Stimulated activated CD8-positive, alpha-beta memory T cell treated with anti-CD3 and anti-CD28 coated beads, Interleukin-12 subunit alpha, Interleukin-12 subunit beta, amount 100 ng/mL, for 24 hours (primary cell): ENCODE results near the gene KCTD12.
"Not testable (repeated sequence)": the region's sequence is repeated elsewhere in the genome, so short reads cannot be mapped to it uniquely, and the experiment has no call there.

Experiments
- DNase-seq: peaks from one replicate; pipeline ENCODE4 v3.0.0-alpha.2; 2020; ENCODE audit errors: extremely low read depth

Gene KCTD12

DNA sequence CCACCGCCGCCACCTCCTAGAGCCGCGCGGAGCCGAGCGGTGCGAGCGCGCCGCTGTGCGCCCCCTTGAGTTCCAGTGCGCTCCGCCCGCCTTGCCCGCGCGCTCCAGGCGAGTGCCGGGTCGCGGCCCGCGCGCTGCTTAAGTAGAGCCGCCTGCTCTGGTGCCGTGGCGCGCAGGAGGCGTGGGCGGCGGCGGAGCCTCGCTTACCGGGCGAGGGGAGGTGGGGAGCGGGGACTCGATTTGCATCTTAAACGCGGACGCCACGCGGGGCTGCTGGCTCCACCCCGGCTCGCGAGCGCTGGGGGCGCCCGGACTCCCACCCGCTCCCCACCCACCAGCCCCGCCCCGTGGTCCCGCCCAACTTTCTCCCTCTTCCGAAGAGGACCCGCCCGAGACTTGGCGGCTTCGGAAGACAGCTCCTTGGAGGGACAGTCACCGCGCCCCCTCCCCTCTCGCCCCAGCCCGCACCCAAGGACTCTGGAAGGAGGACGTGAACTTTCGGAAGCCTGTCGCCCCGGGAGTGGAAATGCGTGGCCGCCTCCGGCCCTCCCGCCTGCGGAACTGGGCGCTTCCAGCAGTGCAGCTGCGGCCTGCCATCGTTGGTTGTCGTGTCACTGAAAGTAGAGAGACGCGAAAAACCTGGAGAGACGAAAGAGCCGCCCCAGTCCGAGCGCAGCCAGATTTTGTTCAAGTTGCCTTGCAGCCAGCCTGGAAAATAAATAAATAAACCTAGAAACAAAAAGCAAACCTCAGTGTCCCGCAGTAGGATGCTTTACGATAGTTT, at the start of gene KCTD12:
Gene KCTD12, minus strand, starts transcription at position 114 of the 784 bp plus-strand sequence. CDS start 257 bp downstream, outside the sequence.
- DNase-seq, result peak; percentile 43

DNA sequence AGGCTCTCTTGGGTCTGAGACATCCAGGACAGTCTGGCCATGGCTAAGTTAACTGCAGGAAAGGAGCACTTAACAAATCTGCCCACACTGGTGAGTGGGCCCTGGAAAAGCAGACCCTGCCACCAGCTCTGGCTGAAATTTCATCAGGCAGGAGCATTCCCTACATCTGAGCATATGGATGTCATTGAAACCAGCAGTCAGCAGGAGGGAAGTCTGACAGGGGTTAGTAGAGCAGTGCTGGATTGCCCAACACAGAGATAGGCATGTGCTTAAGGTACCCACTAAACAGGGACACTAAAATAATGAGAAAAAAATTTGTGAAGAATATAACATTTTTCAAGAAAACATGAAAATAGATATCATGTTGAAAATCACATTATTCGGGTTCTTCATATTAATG, 48.5 kb upstream of the KCTD12 start:
- DNase-seq, result no peak

DNA sequence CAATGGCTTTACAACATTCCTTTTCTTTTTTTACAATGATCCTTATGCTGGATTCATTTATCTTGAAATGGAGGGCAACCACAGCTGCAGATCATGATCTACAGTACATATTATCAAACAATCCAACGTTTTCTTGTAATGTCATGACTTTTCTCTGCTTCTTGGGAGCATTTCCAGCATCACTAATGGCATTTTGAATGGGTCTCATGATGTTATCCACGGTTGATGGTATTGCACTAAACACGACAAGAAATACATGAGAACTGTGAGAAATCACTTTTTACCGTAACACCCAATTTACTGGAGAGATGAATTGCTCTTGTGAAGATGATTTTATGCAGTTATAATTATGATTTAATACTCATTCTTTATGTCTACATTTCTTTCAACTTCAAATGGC, 45.9 kb upstream of the KCTD12 start:
- no peak for DNase-seq

DNA sequence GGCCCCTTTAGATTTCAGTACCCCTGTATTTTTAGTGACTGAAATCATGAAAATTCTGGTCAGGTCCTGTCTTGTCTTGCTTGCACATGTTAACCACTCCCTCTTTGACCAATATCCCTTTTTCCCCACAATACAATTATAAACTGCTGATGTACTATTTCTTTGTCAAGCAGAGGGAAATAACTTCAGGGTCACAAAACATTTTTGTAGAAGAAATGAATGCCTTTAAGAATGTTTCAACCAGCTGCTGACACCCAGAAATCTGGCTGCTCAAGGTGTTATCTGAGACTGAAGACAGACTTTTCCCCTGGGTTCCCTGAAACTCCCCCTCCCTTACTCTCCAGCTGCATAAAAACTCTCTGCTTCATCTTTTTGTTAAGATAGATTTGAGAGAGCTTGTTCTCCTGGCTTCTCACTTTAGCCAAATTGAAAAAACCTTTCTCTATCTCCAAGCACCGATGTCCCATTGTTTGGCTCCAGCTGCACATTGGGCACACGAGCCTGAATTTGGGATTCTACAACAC, 43.7 kb upstream of the KCTD12 start:
- DNase-seq, result no peak

DNA sequence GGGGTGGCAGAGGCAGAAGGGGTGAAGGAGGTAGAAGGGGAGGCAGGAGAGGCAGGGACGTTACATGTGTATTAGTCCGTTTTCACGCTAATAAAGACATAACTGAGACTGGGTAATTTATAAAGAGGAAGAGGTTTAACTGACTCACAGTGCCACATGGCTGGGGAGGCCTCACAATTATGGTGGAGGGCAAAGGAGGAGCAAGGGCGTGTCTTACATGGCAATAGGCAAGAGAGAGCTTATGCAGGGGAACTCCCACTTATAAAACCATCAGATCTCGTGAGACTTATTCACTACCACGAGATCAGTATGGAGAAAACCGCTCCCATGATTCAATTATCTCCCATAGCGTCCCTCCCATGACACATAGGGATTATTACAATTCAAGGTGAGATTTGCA, 43.1 kb upstream of the KCTD12 start:
- DNase-seq, result no peak

DNA sequence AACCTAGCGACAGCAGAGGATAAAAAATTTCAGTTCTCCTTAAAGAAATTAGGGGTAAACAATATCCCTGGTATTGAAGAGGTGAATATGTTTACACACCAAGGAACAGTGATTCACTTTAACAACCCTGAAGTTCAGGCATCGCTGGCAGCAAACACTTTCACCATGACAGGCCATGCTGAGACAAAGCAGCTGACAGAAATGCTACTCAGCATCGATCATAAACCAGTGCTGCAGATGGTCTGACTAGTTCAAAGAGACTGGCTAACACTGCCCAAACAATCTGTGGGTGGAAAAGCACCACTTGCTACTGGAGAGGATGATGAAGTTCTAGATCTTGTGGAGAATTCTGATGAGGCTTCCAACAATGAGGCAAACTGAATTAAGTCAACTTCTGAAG, 42.3 kb upstream of the KCTD12 start:
- DNase-seq, result no peak

DNA sequence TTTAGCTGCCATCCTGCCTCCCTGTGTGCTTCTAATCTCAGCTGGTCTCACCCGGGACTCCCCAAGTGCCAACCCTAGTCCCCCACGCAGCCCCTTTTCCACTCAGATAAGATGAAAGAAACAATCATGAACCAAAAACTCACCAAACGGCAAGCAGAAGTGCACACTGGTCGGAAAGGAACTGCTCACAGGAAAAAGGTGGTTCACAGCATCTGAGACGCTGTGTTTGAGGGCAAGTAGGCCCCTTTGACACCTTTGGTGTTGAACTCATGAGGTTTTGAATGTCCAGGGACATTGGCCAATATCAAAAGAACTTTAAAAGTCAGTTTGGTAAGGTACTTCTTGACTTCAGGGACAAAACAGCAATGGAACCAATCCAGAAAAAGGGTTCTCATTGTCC, 41.8 kb upstream of the KCTD12 start:
- DNase-seq, result no peak

DNA sequence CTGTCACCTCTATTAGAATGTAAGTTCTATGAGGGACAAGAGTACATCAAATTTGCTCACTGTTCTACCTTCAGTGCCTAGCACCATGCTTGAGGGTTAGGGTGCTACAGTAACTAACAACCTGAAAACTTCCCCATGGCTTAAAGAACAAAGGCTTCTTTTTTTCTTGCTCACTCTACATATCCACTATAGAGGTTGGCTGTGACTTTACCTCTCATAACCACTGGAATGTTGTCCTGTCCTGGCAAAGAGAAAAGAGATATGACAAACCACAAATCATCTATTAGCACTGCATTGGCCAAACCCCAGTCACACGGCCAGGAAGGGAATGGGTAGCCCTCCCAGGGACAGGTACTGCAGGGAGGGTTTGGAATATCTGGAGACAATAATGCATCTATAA, 38.9 kb upstream of the KCTD12 start:
- no peak for DNase-seq

DNA sequence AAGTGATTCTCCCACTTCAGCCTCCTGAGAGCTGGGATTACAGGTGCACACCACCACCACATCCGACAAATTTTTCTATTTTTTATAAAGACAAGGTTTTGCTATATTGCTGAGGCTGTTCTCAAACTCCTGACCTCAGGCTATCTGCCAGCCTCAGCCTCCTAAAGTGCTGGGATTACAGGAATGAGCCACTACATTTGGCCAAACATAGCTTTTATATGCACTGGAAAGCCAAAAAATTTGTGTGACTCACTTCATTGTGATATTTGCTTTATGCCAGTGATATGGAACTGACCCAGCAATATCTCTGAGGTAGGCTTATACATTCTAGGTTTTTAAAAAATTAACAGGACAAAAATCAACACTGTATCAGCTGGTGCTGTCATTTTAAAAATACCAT, 35.3 kb upstream of the KCTD12 start:
- DNase-seq, result no peak

DNA sequence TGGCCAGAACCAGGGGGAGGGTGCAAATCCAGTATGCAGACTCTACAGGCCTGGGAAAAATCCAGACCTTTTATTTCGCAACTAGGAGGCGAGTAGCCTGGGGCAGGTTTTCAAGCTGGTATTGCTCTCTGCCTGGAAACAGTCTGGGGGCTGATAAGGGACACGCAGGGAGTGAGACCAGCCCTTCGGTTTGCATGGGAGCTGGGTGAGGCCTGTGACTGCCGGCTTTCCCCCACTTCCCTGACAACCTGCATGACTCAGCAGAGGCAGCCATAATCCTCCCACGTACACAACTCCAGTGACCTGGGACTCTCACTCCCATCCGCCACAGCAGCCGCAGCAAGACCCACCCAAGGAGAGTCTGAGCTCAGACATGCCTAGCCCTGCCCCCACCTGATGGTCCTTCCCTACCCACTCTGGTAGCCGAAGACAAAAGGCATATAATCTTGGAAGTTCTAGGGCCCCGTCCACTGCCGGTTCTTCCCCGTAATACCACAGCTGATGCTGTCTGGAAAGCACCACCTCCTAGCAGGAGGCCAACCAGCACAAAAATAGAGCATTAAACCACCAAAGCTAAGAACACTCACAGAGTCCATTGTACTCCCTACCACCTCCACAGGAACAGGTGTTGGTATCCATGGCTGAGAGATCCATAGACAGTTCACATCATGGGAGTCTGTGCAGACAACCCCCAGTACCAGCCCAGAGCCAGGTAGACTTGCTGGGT, 31.7 kb upstream of the KCTD12 start:
- not testable (repeated sequence) for DNase-seq

DNA sequence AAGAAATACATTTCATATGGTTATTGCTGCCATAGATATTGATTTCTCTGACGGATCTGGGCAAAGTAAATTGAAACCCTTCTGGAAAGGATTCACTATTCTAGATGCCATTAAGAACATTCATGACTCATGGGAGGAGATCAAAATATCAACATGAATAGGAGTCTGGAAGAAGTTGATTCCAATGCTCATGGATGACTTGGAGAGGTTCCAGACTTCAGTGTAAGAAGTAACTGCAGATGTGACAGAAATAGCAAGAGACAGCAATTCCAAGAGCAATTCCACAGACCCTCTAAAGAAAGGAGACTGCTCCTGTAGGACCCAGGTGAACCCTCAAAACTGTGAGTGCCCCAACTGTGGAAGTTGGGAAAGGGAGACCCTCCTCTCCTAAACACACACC, 30.9 kb upstream of the KCTD12 start:
- no peak for DNase-seq

DNA sequence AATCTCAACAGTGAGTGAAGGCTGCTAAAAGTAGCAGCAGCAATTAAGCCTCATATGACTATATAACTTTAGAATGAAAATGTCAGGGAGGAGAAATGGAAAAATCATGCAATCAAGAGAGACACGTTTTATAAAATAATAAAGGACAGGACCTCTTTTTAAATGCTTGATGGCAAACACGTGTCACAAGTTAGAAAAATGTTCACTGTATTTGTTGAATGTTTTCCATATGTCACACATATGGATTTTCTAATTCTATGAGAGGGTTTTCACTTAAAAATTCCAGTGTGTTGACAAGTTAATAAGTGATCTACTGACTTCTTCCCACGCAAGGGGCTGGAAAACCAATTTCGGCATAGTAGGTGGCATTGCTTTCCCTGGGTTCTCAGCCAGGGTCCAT, 27.7 kb upstream of the KCTD12 start:
- DNase-seq, result no peak

DNA sequence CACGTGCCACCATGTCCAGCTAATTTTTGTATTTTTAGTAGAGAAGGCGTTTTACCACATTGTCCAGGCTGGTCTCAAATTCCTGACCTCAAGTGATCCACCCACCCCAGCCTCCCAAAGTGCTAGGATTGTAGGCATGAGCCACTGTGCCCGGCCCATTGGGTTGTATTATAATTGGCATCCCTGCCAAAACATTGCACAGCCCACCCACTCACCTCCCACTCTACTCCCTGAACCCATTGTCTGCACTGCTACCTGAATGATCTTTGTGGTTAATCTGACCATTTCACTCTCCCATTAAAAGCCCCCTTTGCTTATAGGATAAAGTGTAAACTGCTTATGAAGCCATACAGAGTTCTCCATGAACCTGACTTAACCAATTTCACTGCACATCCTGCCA, 26.3 kb upstream of the KCTD12 start:
- DNase-seq, result no peak

DNA sequence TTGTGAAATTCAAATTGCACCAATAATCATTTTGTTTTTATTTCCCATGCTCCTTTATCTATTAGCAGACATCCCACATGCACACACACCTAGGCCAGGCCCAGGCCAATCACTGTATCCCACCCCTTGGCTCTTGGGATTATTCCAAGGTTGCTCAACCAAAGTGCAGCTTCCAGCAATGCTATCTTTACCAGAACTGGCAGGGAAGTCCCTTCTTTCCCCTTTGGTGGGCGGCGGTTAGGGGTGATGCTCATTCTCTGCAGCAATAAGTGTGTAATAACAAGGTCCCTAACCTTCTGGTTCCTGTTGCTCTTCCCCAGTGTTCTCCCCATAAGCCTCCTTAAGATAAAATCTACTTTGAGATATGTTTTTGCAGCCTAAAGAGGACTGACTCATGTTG, 18.3 kb upstream of the KCTD12 start:
- DNase-seq, result no peak

DNA sequence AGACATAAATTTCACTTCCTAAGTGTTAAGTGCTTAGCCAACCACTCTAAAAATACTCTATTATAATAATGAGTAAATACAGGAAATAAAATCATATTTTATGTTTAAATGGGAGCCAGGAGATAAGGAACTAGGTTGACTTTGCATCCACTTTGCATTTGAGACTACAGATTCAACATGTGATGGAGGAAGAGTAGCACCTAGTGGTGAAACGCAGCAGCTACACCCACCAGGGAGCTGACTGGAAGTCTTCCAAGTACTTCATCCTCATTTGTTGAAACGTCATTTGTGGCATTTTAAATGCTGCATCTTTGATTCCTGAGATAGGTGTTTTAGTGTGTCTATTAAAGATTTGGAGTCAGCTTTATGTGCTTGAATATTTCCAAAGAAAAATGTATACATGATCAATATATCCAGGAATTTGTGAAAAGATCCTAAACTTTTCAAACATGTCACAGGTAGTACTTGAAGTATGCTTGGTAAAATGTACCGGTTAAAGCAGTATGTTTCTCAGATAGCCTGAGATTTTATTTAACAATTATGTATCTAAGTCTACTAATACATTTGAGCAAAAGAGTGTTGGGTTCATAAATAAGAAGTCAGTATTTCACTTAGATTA, 17.4 kb upstream of the KCTD12 start:
- DNase-seq, result peak; percentile 24

DNA sequence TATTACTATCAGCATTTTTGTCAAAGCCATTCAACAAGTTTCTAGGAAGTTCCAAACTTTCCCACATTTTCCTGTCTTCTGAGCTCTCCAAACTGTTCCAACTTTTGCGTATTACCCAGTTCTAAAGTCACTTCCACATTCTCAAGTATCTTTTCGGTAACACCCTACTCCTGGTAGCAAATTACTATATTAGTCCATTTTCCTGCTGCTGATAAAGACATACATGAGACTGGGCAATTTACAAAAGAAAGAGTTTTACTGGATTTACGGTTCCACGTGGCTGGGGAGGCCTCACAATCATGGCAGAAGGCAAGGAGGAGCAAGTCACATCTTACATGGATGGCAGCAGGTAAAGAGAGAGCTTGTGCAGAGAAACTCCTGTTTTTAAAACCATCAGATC, 12.9 kb upstream of the KCTD12 start:
- DNase-seq, result not testable (repeated sequence)

DNA sequence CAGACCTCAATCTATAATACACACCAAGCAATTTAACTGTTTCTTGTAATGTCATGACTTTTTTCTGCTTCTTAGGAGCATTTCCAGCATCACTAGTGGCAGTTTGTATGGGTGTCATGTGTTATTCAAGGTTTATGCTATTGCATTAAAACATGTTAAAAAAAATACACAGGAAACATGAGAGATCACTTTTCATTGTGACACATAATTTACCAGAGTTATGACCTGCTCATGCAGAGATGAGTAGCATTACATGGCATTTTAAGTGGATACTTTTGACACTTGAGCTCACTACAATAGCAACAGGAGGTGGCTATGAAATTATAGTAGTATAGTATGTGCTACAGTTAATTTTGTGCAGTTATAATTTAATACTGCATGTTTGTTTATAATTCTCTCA, 11.0 kb upstream of the KCTD12 start:
- DNase-seq, result not testable (repeated sequence)

DNA sequence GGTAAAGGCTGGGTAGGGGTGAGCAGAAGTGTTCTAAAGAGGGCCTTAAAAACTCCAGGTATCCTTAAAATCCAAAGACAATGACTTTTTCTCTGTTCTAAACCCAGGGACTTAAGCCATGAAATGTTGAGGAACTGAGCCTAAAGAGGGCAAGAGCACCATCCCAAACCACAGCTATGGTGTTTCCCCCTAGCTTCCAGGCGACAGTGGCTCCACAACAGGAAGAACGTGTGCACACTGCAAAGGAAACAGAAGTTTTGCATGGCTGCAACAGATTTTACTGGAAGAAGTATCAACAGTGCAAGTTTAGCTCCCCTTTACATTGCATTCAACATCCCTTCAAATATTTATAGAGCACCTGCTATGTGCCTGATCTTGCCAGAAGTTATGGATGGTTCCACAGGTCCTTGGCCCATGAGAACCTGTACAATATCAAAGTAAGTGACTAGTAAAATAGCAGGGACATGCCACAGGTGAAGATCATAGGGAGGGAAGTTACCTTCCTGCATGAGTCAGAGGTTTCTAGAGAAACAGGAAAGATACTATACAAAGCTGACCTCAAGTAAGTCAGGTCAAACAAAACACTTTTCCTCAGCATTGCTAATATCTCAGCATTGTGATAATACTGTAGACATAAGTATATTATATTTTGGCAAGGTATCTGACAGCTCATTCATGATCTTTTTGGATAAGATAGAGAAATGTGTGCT, 8.4 kb upstream of the KCTD12 start:
- DNase-seq, result no peak

DNA sequence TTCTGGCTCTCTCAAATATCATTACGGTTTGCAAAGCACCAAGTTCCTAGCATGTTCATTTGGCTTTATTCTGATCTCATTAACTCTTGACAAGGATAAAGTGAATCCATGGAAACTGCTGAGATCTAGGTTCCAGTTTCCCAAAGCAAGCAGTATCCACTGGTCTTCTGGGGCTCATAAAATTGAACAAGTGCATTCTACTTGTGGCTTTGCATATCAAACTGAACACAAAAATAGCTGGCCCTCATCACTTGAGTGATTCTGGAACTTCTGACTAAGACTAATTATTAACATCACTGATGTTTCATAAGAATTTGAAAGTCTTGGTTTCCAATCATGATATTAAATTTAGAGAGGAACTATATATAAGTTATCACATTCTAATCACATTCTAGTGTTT, 6.3 kb upstream of the KCTD12 start:
- DNase-seq, result no peak

DNA sequence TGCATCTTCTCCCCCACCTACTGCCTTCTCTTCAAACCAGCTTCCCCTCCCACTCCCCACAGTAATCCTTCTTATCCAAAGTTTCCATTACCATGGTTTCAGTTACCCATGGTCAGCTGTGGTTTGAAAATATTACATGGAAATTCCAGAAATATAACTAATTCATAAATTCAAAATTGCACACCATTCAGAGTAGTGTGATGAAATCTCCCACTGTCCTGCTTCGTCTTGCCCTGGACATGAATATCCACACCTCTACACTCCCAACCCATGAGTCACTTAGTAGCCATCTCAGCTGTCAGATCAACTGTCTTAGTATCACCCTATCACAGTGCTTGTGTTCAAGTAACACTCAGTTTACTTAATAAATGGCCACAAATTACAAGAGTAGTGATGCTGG, 3.8 kb upstream of the KCTD12 start:
- DNase-seq, result no peak

DNA sequence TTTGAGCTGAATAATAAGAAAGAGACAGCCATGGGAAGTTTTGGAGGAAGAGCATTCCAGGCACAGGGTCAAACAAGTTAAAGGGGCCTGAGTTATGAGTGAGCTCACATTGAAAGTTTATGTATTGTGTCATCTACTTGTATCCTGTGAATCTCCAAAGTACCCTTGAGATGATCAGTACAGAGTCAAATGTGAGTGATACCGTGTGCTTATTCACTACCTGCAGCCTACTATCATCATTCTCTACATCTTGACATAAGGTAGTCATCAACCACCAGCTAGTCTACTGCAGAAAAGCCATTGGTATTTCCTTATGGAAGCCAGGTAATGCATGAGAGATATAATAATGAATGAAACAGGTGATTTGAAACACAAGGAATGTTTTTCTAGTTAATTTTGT, 3.0 kb upstream of the KCTD12 start:
- DNase-seq, result no peak

DNA sequence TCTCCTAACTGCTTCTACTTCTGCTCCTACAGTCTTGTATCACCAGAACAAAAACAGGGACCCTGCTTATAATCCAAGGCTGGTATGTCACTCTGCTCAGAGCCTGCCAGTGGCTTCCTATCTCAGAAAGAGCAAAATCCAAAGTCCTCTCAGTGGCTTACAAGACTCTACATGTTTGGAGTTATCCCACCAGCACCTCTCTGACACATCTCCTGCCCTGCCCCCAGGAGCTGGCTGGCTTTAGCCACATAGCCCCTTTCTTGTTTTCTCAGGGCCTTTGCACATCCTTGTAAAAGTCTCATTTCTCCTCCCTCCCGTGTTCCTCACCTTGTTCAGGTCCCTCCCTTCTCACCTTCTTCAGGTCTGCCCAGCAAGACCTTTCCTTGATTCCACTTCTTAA, 2.2 kb upstream of the KCTD12 start:
- DNase-seq, result no peak
